OCI-LY1 (cell line): ENCODE measurements around the gene DQX1.

ENCODE experiments used
- H2AFZ ChIP-seq: fragments of 200-600 bp; sonication (generic), shearing (Covaris generic); 2 replicates; pipeline ENCODE4 v1.6.0; 2014; ENCODE audit warnings: antibody characterized with exemption, mild to moderate bottlenecking, low read length
- H3F3A ChIP-seq: fragments of 200-600 bp; sonication (generic), shearing (Covaris generic); 2 replicates; pipeline ENCODE4 v1.6.0; 2014; ENCODE audit warnings: mild to moderate bottlenecking, antibody characterized with exemption, low read length, moderate library complexity; ENCODE audit not compliant: insufficient read depth
- H3K27ac ChIP-seq: fragments of 200-600 bp; sonication (generic); 2 replicates; pipeline ENCODE4 v1.5.1; 2014; ENCODE audit warnings: low read length, mixed run types, mild to moderate bottlenecking, low read depth; ENCODE audit not compliant: poor library complexity, severe bottlenecking
- H3K27me3 ChIP-seq: fragments of 200-600 bp; sonication (generic); 2 replicates; pipeline ENCODE4 v1.6.0; 2014; ENCODE audit warnings: antibody characterized with exemption, mild to moderate bottlenecking, low read length, moderate library complexity; ENCODE audit not compliant: insufficient read depth
- H3K36me3 ChIP-seq: fragments of 200-600 bp; sonication (generic); 2 replicates; pipeline ENCODE4 v1.6.1; 2014; ENCODE audit warnings: mild to moderate bottlenecking, antibody characterized with exemption, low read length, moderate library complexity, mixed read lengths; ENCODE audit not compliant: insufficient read depth
- H3K4me1 ChIP-seq: fragments of 200-600 bp; sonication (generic); 2 replicates; pipeline ENCODE4 v1.5.1; 2014; ENCODE audit warnings: mild to moderate bottlenecking, low read length, moderate library complexity; ENCODE audit not compliant: insufficient read depth, severe bottlenecking
- H3K4me2 ChIP-seq: fragments of 200-600 bp; sonication (generic), shearing (Covaris generic); 2 replicates; pipeline ENCODE4 v1.6.1; 2014; ENCODE audit warnings: low read length
- H3K4me3 ChIP-seq: fragments of 200-600 bp; sonication (generic); 2 replicates; pipeline ENCODE4 v1.5.1; 2014; ENCODE audit warnings: low read length, low read depth, mild to moderate bottlenecking, mixed read lengths; ENCODE audit not compliant: poor library complexity, severe bottlenecking
- H3K79me2 ChIP-seq: fragments of 200-600 bp; shearing (Covaris generic); 2 replicates; pipeline ENCODE4 v1.6.1; 2016; ENCODE audit warnings: mixed run types, low read length, mixed read lengths; ENCODE audit not compliant: insufficient read depth
- H3K9ac ChIP-seq: fragments of 200-600 bp; sonication (generic), shearing (Covaris generic); 2 replicates; pipeline ENCODE4 v1.6.1; 2014; ENCODE audit warnings: mild to moderate bottlenecking, low read length, mixed read lengths
- H3K9me2 ChIP-seq: fragments of 200-600 bp; sonication (generic), shearing (Covaris generic); 2 replicates; pipeline ENCODE4 v1.6.1; 2014; ENCODE audit warnings: low read depth, mild to moderate bottlenecking, low read length, mixed read lengths
- H3K9me3 ChIP-seq: fragments of 200-600 bp; shearing (Covaris generic); 2 replicates; pipeline ENCODE4 v1.6.1; 2014; ENCODE audit warnings: low read length, mixed read lengths
- H4K20me1 ChIP-seq: fragments of 200-600 bp; sonication (generic), shearing (Covaris generic); 2 replicates; pipeline ENCODE4 v1.6.0; 2016; ENCODE audit warnings: mild to moderate bottlenecking, low read length; ENCODE audit not compliant: insufficient read depth
- EZH2 ChIP-seq: fragments of 200-600 bp; sonication (generic), shearing (Covaris generic); IDR thresholded peaks from 2 replicates; pipeline ENCODE4 v1.8.0; 2017; ENCODE audit warnings: borderline replicate concordance, mixed run types, mild to moderate bottlenecking, antibody characterized with exemption, low read length, moderate library complexity, mixed read lengths
- TF ChIP-seq, protein P1 (sequence below): fragments of 200-600 bp; sonication (generic), shearing (Covaris generic); IDR thresholded peaks from 2 replicates; pipeline ENCODE4 v1.5.1; 2017; ENCODE audit warnings: mild to moderate bottlenecking, antibody characterized with exemption, low read length, moderate library complexity, mixed read lengths

Gene DQX1

DNA sequence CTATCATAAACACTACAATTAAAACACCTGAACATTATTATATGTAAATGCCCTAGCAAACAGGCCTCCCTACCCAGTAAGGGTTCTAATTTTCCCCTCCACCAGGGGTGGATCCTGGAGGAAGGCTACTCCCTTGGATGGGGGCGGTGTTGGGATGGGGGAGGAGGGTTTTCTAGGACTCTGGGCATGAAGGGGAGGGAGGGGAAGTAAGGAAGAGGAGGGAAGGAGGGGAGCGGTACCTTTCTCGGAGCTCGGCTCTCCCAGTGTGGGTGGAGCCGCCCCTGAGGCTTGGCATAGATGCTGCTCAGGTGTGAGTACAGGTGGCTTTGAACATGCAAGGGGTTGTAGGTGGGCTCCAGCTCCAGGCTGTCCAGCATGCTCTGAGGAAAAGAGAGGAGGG, 33.9 kb upstream of the DQX1 start:
- Histone ChIP-seq H3K4me1 (peaks cover 8% of the 10 kb centered on the region), H3K4me2 (no peak overlapping the region), H3K9me2 (no peaks in the 10 kb centered on the region), H4K20me1 (no peaks in the 10 kb centered on the region), H3F3A (no peaks in the 10 kb centered on the region), H3K9me3 (no peaks in the 10 kb centered on the region), H3K36me3 (peaks cover 6% of the 10 kb centered on the region; the same call in 1 of the 2 replicates), H3K9ac (no peak overlapping the region), H3K27me3 (no peaks in the 10 kb centered on the region), H3K4me3 (no peak overlapping the region), H3K27ac (no peak overlapping the region), H2AFZ (no peak overlapping the region), H3K79me2 (no peaks in the 10 kb centered on the region)
- TF ChIP-seq, protein P1, sequence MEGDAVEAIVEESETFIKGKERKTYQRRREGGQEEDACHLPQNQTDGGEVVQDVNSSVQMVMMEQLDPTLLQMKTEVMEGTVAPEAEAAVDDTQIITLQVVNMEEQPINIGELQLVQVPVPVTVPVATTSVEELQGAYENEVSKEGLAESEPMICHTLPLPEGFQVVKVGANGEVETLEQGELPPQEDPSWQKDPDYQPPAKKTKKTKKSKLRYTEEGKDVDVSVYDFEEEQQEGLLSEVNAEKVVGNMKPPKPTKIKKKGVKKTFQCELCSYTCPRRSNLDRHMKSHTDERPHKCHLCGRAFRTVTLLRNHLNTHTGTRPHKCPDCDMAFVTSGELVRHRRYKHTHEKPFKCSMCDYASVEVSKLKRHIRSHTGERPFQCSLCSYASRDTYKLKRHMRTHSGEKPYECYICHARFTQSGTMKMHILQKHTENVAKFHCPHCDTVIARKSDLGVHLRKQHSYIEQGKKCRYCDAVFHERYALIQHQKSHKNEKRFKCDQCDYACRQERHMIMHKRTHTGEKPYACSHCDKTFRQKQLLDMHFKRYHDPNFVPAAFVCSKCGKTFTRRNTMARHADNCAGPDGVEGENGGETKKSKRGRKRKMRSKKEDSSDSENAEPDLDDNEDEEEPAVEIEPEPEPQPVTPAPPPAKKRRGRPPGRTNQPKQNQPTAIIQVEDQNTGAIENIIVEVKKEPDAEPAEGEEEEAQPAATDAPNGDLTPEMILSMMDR = no peak
- TF ChIP-seq EZH2 = no peak

DNA sequence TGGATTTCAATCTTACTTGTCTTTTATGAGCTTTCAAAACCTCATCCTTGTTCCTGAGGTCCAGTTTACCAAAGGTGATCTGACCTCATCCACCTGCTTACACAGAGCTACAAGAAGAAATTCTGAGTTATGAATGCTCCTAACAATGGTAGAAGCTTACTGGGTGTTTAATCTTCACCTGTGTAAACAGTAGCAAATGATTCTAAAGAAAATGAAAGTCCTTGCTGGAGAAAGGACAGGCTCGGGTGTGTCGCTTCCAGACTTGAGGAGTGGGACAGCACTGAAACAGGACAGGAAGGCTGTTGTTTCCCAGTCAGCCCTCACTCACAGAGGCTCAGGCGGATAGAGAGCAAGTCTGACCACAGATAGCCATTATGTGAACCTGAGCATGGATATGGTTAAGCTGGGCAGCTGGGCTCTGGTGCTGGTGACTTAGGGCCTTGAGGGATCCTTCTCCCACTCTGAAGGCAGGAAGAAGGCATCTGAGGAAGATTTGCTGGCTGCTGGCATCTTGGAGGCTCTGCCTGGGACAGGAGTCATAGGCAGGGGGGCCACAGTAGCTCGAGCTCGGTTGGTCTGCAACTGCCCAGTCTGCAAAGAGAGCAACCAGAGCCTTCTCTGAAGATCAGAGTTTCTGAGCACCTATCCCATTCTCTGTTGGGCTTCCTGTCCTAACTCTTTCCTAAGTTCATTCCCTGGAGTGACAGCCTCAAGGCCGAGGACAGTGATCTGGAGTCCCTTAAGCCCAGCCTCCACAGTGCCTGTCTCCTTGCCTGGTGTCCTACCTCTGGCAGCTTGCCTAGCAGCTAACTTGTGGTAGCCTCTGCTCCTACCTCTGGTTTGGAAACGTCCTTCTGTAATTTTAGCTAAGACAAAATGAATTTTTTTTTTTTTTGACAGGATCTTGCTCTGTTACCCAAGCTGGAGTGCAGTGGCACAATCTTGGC, 32.5 kb upstream of the DQX1 start:
- Histone ChIP-seq H4K20me1 (no peaks in the 10 kb centered on the region), H3K4me1 (peaks cover 13% of the 10 kb centered on the region), H3F3A (no peaks in the 10 kb centered on the region), H2AFZ (no peak overlapping the region), H3K4me3 (no peak overlapping the region), H3K9ac (no peak overlapping the region), H3K9me2 (no peaks in the 10 kb centered on the region), H3K79me2 (no peaks in the 10 kb centered on the region), H3K27me3 (no peaks in the 10 kb centered on the region), H3K27ac (no peak overlapping the region), H3K9me3 (no peaks in the 10 kb centered on the region), H3K36me3 (peaks cover 6% of the 10 kb centered on the region; the same call in 1 of the 2 replicates), H3K4me2 (no peak overlapping the region)
- no peak for TF ChIP-seq EZH2
- TF ChIP-seq, protein P1 = no peak

DNA sequence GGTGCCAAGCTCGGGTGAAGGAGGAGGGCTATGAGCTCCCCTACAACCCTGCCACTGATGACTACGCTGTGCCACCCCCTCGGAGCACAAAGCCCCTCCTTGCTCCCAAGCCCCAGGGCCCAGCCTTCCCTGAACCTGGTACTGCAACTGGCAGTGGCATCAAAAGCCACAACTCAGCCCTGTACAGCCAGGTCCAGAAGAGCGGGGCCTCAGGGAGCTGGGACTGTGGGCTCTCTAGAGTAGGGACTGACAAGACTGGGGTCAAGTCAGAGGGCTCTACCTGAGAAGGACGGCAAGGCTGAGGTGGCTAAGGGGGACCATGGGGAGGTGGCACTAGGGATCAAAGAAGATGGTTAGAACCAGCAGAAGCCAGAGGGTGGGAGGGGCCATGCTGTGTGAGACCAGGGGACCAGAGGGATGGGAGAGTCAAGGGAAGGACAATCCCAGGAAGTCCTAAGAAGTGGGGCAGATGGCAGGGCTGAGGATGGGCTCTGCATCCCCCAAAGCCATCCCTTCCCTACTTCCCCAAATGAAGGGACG, 30.9 kb upstream of the DQX1 start:
- no peak overlapping the region for H3K4me2 ChIP-seq

More for the DNA sequence above, 30.9 kb upstream of the DQX1 start:
- Histone ChIP-seq H3F3A (no peaks in the 10 kb centered on the region), H3K9ac (no peak overlapping the region), H3K36me3 (peaks cover 6% of the 10 kb centered on the region; the same call in 1 of the 2 replicates), H3K4me3 (no peak overlapping the region), H3K27ac (no peak overlapping the region), H3K79me2 (no peaks in the 10 kb centered on the region), H3K4me1 (peaks cover 17% of the 10 kb centered on the region), H2AFZ (no peak overlapping the region), H3K9me3 (no peaks in the 10 kb centered on the region), H3K9me2 (no peaks in the 10 kb centered on the region), H4K20me1 (no peaks in the 10 kb centered on the region), H3K27me3 (no peaks in the 10 kb centered on the region)
- TF ChIP-seq EZH2 = no peak
- TF ChIP-seq, protein P1 = no peak
